RWPE1 (cell line): Measurements from ENCODE around the gene POM121L12.

ENCODE experiments used
- CTCF ChIA-PET: fragments of 350-600 bp; sonication (Branson Sonifier 250); formaldehyde crosslinking; extraction: SDS; loops from one replicate; lab custom pipeline; 2021; lab: Yijun Ruan, JAX
- POLR2A ChIA-PET: fragments of 400-600 bp; formaldehyde crosslinking; extraction: SDS; loops from one replicate; lab custom pipeline; 2020; ENCODE audit warnings: antibody characterized with exemption; ENCODE audit not compliant: low non-redundant PET; lab: Yijun Ruan, JAX
- DNase-seq: peaks from one replicate; pipeline ENCODE4 v3.0.0; 2012; ENCODE audit warnings: low spot score
- H3K27ac ChIP-seq: fragments of 450-650 bp; 2 replicates; pipeline ENCODE4 v1.5.1; 2017
- TF ChIP-seq, protein P1 (sequence below): fragments of 450-650 bp; conservative IDR thresholded peaks from 2 replicates; pipeline ENCODE4 v1.5.1; 2017; ENCODE audit warnings: low read depth, mild to moderate bottlenecking

POM121L12 gene

GRCh38 chr7:53059591-53059990 lies 24.2 kb downstream of the POM121L12 start:
- no peak overlapping the region for H3K27ac ChIP-seq
- CTCF ChIA-PET = no interaction called here
- DNase-seq = no peak
- POLR2A ChIA-PET = no interaction called here
- TF ChIP-seq, protein P1, sequence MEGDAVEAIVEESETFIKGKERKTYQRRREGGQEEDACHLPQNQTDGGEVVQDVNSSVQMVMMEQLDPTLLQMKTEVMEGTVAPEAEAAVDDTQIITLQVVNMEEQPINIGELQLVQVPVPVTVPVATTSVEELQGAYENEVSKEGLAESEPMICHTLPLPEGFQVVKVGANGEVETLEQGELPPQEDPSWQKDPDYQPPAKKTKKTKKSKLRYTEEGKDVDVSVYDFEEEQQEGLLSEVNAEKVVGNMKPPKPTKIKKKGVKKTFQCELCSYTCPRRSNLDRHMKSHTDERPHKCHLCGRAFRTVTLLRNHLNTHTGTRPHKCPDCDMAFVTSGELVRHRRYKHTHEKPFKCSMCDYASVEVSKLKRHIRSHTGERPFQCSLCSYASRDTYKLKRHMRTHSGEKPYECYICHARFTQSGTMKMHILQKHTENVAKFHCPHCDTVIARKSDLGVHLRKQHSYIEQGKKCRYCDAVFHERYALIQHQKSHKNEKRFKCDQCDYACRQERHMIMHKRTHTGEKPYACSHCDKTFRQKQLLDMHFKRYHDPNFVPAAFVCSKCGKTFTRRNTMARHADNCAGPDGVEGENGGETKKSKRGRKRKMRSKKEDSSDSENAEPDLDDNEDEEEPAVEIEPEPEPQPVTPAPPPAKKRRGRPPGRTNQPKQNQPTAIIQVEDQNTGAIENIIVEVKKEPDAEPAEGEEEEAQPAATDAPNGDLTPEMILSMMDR = no peak

DNA sequence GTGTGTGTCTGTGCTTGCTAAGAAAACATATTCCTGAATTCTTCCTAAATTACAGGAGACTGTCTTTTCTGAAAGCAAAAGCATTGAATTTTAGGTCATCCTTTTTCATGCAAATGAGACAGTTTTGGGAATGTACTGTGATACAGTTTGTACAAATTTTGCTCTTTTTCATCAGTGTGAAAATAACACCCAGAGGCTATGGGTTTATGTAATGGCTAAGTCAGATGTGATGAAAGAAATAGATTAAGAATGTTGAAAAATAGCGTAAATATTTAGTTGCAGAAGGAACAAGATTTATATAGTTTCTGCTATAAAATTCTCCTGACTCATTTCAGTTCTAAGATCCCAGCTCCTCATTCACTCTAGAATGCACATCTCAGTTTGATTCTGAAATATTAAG lies 24.6 kb downstream of the POM121L12 start:
- no peak overlapping the region for H3K27ac ChIP-seq
- ChIA-PET CTCF (no interaction called here), POLR2A (no interaction called here)
- no peak for DNase-seq
- TF ChIP-seq, protein P1 = no peak

- ChIA-PET POLR2A (no interaction called here), CTCF (no interaction called here)
- H3K27ac ChIP-seq = no peak overlapping the region
- no peak for DNase-seq
- TF ChIP-seq, protein P1 = no peak
Observed at GRCh38 chr7:53062796-53063195, 27.4 kb downstream of the POM121L12 start.

DNA sequence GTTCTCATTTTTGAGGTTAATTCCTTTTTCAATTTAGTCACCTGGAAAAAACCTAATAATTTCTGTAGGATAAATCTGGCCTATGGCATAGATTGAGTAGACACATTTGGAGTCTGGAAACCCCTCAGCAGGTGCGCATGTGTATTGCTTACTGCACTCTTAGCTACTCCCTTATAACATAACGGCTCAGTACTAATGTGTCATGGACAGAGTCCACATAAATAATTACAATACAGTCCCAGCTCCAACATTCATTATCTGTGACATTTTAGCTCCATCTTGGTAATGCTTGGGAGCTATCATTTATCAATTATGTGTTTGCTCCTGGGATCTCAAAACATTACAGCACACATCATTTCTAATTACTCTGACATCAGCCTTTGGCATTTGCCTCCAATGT lies 33.2 kb downstream of the POM121L12 start:
- H3K27ac ChIP-seq = no peak overlapping the region
- POLR2A ChIA-PET = no interaction called here
- TF ChIP-seq, protein P1 = no peak
- CTCF ChIA-PET = no interaction called here
- no peak for DNase-seq

DNA sequence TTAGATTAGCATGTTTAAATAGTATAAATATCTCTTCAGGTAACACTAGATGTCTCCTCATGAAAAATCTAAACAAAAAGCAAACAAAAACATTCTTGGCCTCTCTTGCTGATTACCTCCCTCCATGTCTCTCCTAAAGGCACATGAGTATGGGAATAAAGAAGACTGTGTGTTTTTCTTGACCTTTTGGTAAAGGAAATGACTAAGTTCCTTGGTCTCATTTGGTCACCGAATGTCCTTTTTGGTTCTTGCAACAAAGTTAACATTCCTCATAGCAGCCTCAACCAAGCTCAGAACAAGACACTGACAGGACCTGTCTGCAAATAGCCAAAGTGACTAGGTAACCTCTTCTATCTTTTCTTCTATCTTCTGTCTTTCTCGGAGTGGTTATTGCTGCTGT lies 35.5 kb downstream of the POM121L12 start:
- H3K27ac ChIP-seq = no peak overlapping the region
- TF ChIP-seq, protein P1 = no peak
- CTCF ChIA-PET = no interaction called here
- DNase-seq = no peak
- POLR2A ChIA-PET = no interaction called here
